Amygdala (tissue), 56 donors: Measurements from ENCODE around the gene PKM.
"Not testable (repeated sequence)": the region's sequence is repeated elsewhere in the genome, so short reads cannot be mapped to it uniquely, and the experiment has no call there.

Source experiments
- DNase-seq, 56 donors: peaks; one replicate each; lab custom pipeline; 2025; lab: John Stamatoyannopoulos, UW

Gene PKM

GRCh38 chr15:72180761-72181324 lies 50.1 kb downstream of the PKM start:
- no peak for DNase-seq

- peak in 50 of 56 donors; percentile 22 to 91 (median 74) for DNase-seq
These were observed 50.9 kb downstream of the PKM start for GRCh38 chr15:72179950-72180581.

GRCh38 chr15:72178976-72179585 lies 51.9 kb downstream of the PKM start:
- no peak for DNase-seq

- no peak for DNase-seq
These were observed 54.2 kb downstream of the PKM start for GRCh38 chr15:72176743-72177142.

GRCh38 chr15:72176159-72176558 lies 54.8 kb downstream of the PKM start:
- DNase-seq: peak in 7 of 56 donors; percentile 17 to 47 (median 29)

- DNase-seq: no peak
These were observed 55.6 kb downstream of the PKM start for GRCh38 chr15:72175186-72176044.

- DNase-seq: no peak
These were observed 56.3 kb downstream of the PKM start for GRCh38 chr15:72174551-72175165.

GRCh38 chr15:72173864-72174550 lies 57.0 kb downstream of the PKM start:
- DNase-seq: no peak

- DNase-seq: no peak
These were observed 57.6 kb downstream of the PKM start for GRCh38 chr15:72173401-72173800.

- DNase-seq: no peak
These were observed 58.2 kb downstream of the PKM start for GRCh38 chr15:72172796-72173195.

- DNase-seq: not testable (repeated sequence)
These were observed 59.0 kb downstream of the PKM start for GRCh38 chr15:72171978-72172377.

- no peak for DNase-seq
These were observed 60.3 kb downstream of the PKM start for GRCh38 chr15:72170691-72171090.

GRCh38 chr15:72169921-72170611 lies 60.9 kb downstream of the PKM start:
- no peak for DNase-seq

- DNase-seq: no peak
These were observed 61.6 kb downstream of the PKM start for GRCh38 chr15:72169236-72169920.

GRCh38 chr15:72168808-72169190 lies 62.2 kb downstream of the PKM start:
- peak in 1 of 56 donors; percentile 6 for DNase-seq

GRCh38 chr15:72168131-72168807 lies 62.7 kb downstream of the PKM start:
- no peak for DNase-seq

- no peak for DNase-seq
These were observed 63.5 kb downstream of the PKM start for GRCh38 chr15:72167445-72167844.

GRCh38 chr15:72166716-72167417 lies 64.1 kb downstream of the PKM start:
- DNase-seq: no peak
